LoVo (cell line): ENCODE results near the gene CSTB.

Experiments used
- DNase-seq: peaks from one replicate; pipeline ENCODE4 v3.0.0-alpha.2; 2016; ENCODE audit warnings: low spot score

The CSTB gene

GRCh38 chr21:43731476-43731875 lies 44.6 kb downstream of the CSTB start:
- DNase-seq, result no peak

- no peak for DNase-seq
Measured at GRCh38 chr21:43728467-43729390, 47.4 kb downstream of the CSTB start.

GRCh38 chr21:43728154-43728466 lies 48.0 kb downstream of the CSTB start:
- DNase-seq, result no peak

- DNase-seq, result no peak
Measured at GRCh38 chr21:43727519-43728153, 48.5 kb downstream of the CSTB start.

- DNase-seq, result no peak
Measured at GRCh38 chr21:43726686-43727518, 49.2 kb downstream of the CSTB start.
